Fibroblast of peridontal ligament (primary cell): ENCODE data around the gene CNTNAP1.
A peak's percentile ranks its signal among the peaks of the same experiment; 100 is the strongest.

ENCODE experiments used
- DNase-seq: peaks from one replicate; pipeline ENCODE4 v3.0.0-alpha.2; 2010; ENCODE audit errors: extremely low read depth

The CNTNAP1 gene

DNA sequence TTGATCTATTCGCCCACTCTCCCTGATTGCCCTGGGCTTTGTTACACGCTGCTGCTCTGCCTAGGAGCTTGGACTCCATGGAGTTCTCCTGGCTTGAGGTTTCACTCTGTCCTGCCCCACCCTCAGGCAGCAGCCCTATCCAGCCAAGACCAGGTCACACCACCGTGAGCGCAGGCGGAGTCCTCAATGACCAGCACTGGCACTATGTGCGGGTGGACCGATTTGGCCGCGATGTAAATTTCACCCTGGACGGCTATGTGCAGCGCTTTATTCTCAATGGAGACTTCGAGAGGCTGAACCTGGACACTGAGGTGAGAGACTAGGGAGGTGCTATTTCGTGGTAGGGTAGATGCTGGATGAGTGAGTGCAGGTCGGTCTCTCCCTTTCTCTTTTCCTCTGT lies 3.5 kb downstream of the CNTNAP1 start:
- no peak for DNase-seq

DNA sequence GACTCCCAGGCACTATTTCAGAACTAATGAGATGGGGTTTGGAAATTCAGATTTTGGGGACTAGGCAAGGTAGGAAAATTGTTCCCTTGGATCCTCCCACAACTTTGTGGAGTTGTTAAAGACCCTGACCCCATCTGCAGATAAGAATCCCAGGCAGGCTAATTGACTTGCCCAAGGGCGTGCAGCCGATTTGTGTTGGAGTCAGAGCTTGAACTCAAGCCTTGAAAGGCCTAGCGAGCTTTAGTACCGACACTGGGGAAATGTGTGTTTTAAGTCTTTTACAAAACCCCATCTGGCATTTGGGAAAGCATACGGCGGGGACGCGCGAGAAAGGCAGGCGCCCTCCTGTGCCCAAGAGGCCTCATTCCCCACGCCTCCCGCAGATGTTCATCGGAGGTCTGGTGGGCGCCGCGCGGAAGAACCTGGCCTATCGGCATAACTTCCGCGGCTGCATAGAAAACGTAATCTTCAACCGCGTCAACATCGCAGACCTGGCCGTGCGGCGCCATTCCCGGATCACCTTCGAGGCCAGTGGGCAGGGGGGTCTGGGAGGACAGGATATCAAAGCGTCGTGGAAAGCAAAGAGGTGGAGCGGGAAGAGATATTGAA lies 4.3 kb downstream of the CNTNAP1 start:
- no peak for DNase-seq

DNA sequence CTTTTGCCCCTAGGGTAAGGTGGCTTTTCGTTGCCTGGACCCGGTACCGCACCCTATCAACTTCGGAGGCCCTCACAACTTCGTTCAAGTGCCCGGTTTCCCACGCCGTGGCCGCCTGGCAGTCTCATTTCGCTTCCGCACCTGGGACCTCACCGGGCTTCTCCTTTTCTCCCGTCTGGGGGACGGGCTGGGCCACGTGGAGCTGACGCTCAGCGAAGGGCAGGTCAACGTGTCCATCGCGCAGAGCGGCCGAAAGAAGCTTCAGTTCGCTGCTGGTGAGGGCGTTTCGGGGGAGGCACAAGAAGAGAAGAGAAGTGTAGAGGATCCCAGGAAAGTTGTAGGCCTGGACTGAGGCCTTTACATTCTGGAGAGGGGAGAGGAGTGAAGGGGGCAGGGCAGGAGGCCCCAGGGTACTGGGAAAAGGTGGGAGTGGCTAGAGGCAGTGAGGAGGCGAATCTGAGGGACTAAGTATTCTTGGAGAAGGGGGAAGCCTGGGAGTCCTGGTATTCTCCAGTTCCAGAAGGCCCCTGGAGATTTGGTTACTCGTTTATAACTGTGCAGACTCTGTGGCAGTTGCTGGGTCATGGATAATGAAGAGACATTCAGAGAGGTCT lies 5.5 kb downstream of the CNTNAP1 start:
- DNase-seq, result no peak

DNA sequence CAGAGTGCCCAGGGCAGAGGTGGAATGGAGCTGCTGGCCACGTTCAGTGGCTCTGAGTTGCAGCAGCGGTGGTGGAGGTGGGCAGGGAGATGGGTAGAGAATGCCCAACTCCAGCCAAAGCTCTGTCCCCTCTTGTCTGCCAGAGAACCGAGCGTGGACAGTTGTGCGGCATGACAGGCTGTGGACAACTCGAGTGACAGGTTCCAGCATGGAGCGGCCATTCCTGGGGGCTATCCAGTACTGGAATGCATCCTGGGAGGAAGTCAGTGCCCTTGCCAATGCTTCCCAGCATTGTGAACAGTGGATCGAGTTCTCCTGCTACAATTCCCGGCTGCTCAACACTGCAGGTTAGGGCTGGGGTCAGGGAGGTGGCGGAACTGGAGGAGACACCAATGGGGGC lies 8.3 kb downstream of the CNTNAP1 start:
- DNase-seq, result no peak

DNA sequence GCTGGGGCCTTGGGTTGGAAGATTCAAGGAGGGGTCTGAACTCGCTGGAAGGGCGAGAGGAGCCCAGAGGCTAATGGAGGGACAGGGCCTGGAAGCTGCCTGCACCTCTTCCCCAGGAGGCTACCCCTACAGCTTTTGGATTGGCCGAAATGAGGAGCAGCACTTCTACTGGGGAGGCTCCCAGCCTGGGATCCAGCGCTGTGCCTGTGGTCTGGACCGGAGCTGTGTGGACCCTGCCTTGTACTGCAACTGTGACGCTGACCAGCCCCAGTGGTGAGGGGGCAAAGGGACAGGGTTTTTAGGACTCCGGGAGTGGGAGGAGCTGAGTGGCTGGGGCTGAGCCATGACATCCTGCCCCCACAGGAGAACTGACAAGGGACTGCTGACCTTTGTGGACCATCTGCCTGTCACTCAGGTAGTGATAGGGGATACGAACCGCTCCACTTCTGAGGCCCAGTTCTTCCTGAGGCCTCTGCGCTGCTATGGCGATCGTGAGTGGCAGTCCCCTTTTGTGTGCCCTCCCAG lies 8.8 kb downstream of the CNTNAP1 start:
- no peak for DNase-seq

DNA sequence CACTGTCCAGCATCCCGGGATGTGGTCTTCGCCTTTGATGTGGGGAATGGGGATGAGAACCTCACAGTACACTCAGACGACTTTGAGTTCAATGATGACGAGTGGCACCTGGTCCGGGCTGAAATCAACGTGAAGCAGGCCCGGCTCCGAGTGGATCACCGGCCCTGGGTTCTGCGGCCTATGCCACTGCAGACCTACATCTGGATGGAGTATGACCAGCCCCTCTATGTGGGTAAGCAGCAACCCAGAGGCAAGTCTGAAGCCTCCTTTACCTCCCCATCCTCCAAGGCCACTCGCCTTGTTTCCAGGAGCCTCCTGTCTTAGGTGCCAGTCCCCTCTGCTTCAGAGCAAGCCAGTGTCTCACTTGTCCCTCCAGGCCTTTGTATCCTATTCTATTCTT lies 10.2 kb downstream of the CNTNAP1 start:
- no peak for DNase-seq

DNA sequence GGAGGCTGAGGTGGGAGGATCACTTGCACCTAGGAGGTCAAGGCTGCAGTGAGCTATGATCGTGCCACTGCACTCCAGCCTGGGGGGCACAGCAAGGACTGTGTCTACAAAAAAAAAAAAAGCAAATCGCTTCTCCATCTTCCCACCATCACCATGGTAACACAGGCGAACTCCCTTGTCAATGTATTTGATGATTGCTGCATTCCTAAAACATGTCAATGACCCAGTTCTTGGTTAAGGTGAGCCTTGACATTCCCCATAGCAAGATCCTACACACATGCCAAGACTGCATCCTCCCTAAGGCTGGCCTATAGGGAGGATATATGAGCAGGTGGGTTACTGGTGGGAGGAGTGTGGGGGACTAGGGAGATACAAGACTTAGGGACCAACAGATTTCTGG lies 12.2 kb downstream of the CNTNAP1 start:
- no peak for DNase-seq

DNA sequence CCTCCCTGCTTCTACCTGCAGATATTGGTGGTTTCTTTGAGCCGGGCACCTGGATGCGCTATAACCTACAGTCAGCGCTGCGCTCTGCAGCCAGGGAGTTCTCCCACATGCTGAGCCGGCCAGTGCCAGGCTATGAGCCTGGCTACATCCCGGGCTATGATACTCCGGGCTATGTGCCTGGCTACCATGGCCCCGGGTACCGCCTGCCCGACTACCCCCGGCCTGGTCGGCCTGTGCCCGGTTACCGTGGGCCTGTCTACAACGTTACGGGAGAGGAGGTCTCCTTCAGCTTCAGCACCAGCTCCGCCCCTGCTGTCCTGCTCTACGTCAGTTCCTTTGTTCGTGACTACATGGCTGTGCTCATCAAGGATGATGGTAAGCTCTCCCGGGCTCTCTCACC lies 13.2 kb downstream of the CNTNAP1 start:
- no peak for DNase-seq

DNA sequence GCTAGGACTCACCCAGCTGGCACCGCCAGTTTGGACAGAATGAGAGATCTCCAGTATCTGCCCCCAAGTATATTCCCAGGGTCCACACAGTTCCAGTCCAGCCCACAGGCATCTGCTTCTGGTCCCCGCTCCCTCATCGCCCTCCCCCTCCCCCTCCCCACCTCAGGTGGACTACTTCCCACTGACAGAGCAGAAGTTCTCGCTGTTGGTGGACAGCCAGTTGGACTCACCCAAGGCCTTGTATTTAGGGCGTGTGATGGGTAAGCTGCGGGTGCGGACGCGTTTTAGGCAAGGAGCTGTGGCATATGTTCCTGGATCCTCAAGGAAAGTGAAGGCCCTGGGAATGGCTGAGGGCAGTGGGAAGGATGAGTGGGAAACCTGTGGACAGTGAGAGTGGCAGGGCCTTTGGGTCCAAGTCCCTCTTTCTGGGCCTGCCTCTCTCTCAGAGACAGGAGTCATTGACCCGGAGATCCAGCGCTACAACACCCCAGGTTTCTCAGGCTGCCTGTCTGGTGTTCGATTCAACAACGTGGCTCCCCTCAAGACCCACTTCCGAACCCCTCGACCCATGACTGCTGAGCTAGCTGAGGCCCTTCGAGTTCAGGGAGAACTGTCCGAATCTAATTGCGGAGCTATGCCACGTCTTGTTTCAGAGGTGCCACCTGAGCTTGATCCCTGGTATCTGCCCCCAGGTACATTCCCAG lies 14.9 kb downstream of the CNTNAP1 start:
- no peak for DNase-seq

DNA sequence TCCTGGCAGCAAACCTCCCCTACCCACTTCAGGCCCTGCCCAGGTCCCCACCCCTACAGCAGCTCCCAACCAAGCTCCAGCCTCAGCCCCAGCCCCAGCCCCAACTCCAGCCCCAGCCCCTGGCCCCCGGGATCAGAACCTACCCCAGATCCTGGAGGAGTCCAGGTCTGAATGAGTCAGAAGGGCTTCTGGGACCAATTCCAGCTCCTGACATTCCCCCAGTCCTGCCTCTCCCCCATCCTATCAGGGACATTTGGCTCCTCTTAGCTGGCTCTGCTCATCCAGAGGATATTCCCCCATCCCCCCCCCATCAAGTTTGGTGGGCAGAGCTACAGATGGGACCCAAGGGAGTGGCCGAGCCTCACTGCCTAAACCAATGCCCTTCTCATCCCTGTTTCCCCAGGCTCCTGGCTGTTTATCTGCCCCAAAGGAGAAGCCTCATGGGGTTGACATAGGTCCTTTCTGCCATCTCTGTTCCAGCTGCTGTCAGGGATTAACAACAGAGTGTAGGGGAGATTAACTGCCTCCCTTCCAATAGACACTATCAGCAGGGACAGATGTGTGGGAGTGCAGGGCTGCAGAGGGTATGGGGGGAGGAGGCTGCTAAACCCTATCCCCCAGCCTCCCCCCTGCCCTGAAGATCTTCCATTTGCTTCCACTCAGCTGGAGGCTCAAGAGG lies 16.5 kb downstream of the CNTNAP1 start:
- peak; percentile 85 for DNase-seq

DNA sequence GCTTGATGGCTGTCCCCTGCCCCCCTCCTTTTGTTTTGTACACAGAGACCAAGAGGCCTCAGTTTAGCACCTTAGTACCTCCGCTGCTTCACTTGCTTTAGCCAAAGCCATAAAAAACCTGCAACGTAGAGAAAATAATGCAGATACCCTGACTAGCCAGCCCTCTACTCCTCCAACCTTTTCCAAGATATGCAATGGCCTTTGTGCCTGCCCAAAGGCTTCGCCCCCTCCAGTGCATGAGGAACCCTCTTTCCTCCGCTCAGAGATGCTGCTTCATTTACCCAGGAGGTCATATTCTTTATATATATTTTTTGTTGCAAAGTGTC lies 17.0 kb downstream of the CNTNAP1 start:
- DNase-seq, result no peak

DNA sequence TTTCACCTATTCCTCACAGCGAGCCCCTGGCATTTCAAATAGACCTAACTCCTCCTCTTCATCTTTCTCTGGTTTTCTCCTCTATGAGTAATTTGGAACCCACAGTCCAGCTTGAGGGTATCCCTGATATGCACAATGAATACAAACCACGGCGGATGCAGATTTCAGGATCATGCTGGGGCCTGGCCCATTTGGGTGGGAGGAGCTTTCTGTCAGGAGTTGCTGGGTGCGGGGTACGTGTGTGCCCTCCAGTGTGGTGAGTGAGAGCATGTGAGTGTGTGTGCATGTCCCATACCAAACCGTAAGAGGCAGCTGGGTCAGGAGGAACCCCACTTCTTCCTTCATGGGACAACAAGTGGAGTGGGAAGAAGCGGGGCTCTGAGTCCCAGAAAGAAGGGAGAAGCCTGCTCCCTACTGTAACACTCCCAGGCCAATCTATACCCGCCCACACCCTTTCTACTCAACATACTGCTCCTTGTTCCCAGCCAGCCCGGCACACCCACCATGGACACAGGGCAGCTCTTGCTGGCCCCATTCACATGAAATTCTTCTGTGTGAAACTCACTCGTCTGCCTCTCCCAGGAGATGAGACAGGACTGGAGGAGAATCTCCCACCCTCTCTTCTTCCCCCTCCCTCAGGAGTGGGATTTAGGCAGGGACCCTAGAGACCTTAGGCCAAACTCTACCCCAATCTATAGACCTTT lies 18.4 kb downstream of the CNTNAP1 start:
- DNase-seq, result no peak

DNA sequence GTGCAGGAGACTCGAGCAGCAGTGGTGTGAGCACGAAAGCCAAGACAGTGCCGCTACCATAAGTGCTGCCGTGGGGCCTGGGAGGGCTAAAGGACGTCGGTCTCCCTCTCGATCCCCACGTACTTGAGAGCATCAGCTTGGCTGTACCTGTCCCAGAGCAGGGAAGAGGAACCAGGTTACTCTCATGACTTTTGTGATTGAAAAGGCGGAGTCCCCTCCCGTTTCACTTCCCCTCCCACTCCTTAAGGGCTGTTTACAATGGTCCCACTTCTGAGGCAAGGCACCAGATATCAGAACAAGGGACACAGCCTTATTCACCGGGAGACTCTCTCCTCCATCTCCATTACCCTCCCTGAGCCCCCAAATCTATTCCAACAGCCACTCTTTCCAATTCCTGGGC lies 20.1 kb downstream of the CNTNAP1 start:
- no peak for DNase-seq

DNA sequence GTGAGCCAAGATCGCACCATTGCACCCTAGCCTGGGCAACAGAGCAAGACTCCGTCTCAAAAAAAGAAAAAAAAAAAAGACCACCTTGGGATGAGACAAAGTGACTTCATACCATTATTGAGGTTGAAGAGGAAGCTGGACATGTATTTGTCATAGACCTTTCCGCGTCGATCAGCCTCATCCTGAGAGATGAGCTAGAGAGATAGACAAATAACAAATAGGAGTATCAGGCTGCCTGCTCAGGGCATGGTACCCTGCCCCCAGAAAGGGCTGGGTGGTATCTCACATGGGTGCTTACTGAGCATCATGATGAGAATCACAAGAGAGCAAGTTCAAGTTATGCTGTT lies 22.1 kb downstream of the CNTNAP1 start:
- DNase-seq, result no peak

DNA sequence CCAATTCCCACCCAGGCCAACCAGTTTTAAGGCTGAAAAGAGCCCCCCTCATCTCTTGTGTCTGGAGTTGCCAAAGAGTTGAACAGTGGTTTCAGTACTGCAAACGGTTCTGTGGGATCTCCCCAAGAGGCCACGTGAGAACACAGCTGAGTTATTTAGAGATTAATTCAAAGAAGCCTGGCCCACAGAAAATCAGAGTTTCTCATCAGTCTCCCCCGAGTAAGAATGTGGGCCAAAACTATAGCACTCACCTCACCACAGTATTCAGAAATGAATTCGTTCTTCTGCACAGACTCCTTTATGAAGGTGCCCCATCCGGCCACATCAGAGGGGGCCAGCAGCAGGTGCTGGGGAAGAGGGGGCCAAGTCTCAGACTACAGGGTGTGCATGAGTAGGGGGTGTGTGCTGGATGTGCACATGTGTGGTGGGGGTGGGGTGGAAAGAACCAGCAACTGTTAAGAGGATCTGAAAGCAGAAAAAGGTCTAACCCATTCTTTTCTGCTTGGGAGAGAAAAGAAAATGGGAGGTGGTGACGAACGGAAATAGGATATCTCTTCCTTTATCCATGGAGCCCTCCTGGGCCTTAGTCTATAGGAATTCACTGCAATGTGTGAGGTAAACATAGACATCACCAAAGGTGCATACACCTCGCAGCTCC lies 22.6 kb downstream of the CNTNAP1 start:
- no peak for DNase-seq

DNA sequence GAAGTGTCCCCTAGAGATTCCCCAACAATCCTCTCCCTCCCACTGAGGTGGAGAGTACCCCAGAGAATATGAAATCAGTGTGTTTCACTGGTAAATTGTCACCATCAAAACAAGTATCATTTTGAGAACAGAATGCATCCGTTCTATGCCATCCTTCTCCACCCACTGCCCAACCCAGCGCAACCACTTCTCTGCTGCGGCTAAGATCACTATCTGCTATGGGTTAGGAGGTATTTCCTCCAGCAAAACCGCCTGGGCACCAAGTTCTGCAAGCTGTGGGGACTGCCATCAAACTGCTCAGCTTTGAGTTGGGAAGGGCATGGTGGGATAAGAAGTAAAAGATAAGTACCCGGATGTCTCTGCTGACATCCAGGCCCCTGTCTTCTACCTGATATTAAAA lies 24.4 kb downstream of the CNTNAP1 start:
- no peak for DNase-seq

DNA sequence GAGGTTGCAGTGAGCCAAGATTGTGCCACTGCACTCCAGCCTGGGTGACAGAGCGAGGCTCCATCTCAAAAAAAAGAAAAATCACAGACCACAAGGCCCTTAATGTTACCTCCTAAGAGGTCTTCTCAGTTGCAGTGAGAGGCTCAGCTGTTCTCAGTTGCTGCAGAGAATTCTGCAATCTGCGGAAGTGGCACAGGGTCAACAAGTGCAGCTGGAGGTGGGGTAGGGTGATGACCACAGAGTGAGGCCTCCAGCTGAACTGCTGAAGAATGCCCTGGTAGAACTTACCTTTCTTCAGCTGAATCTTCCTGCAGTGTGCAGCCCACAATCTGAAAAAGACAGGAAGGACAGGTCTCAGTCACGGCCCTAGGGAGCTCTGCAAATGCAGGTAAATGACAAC lies 26.3 kb downstream of the CNTNAP1 start:
- DNase-seq, result no peak

DNA sequence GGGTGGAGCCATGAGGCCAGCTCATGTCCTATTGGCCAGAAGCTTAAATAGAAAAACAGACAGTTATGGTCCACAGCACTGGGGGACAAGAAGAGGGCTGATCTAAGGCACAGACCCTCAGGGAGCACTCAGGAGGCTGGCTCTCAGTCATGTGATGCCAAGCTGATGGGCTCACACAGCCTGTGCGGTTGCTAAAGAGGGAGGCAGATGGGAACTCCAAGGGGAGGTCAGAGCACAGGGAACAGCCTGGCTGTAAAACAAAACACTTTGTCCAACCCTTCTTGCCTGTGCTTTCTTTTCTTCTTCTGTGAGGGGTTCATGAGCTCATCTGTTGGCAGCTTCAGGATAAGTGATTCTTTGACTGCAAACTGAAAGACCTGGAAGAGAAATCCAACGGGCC lies 27.2 kb downstream of the CNTNAP1 start:
- DNase-seq, result no peak

DNA sequence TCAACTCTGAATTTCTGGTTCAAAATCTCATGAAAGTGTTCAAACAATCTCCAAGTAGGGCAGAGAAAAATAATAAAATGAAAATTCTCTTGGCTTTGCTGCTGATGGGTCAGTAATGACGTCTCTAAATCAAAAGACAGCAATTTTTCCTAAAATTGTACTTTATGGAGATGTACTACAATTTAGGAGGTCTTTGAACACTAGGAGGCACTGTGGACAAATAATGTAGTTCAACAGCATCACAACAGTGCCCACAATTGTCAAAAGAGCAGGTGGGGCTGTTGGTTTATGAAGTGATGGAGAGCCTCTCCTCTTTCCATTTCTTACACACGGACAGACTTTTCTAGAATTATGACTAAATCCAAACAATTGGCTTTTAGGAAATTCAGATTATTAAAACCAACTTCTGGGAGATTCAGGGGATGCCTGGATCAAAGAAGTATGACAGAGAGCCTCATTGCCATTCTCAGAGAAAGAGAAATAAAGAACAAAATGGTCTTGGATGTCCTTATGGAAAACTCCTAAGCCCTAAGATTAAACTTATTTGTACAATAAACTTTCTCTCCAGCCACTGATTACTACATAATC lies 38.8 kb downstream of the CNTNAP1 start:
- DNase-seq, result peak; percentile 81

DNA sequence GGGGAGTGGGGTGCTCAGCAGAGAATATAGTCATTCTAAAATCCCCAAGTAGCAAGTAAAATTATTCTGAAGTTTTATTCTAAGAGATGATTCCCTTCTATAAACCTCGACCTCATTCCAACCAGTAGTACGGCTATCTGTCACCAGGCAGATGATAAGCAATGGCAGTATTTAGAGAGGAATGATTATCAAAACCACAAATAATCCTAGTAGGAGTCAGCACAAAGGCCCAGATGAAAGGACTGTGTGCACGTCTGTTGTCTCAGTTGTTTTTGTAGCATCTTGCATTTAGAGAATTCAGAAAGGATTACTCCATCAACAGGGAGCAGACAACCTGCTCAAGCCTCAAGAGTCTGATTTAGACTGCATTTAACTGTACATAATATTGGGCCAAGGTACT lies 41.3 kb downstream of the CNTNAP1 start:
- no peak for DNase-seq

DNA sequence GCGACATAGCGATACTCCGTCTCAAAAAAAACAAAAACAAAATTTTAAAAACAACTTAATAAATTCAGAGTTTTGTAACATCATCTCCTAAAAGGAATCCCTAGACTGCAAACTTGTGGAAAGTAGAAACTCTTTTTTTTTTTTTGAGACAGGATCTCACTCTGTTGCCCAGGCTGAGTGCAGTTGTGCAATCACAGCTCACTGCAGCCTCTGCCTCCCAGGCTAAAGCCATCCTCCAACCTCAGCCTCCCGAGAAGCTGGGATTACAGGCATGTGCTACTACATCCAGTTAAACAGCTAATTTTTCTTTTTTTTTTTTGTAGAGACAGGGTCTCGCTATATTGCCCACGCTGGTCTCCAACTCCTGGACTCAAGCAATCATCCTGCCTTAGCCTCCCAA lies 42.8 kb downstream of the CNTNAP1 start:
- no peak for DNase-seq
